ENCODE data around the gene GLRB. TPM values are rescaled to one million over a fixed set of nuclear protein-coding genes. Genes with fewer than 3 reads are reported as not detected.

Gene GLRB
- total RNA-seq, 1 experiment from 2014 or later, result 9.1 TPM

DNA sequence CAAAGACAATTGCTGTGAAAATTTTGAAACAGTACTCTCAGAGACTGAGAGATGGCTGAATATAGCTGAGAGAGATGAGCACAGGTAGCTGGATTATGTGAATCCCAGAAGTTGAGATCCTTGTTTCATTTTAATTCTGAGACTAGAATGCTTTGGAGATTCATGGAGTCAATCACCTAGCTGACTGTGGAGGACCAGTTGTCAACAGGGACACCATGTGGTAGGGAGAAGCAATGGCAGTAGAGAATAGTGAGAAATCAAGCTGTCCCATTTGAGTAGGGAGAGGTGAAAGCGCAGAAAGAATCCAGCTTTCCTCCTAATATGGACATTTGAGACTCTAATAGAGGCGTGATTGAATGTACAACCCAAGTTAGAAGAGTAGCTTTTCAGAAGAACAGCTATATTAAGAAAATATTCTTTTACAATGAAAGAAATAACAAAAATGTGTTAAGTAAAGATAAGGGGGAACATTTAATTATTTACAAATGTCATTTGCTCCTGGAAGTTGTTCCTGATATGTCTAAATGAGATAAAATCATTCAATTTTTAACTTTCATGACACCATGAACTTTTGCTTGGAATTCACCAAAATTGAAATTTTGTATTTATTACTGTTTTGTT lies 30.3 kb upstream of the GLRB start:
- Mint-ChIP-seq H3K9me3 (ENCODE audit: low read depth, unreplicated experiment) (no peaks in the 10 kb centered on the region), H3K27ac (ENCODE audit: unreplicated experiment) (no peak overlapping the region)

DNA sequence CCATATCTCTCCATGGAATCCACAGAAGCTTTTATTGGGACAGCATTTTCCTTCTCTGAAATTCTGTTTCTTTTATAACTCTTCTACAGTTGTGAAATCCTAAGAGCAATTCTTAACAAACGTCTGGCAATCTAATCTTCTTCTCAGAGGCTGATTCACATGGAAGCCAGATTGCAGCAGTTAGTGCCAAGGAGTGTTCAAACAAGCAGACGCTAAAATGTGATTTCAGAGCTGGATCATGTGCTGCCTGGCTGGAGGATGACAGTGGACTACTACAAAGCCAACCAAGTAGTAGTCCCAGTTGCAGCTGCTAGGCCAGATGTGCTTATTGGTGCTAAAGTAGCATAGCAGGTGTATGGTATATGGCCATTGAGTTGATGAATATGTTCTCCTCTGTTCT lies 27.7 kb upstream of the GLRB start:
- CTCF ChIA-PET, result interaction anchor here (1.4 kb wide), 1 partner anchor 574 kb away, joined by 3 read pairs; no protein-coding TSS in a partner anchor
- no peak overlapping the region for H3K4me3 Mint-ChIP-seq (ENCODE audit: low read depth, unreplicated experiment)
- no peak for DNase-seq
- no peak for TF ChIP-seq CTCF (IDR thresholded peaks at IDR 0.05; ENCODE audit: unreplicated experiment)
- no peaks in the 10 kb centered on the region for H3K9me3 Mint-ChIP-seq (ENCODE audit: low read depth, unreplicated experiment)
- peaks cover 14% of the 10 kb centered on the region for H3K4me1 Mint-ChIP-seq (ENCODE audit: low read depth, unreplicated experiment)
- BruUV-seq (replicated peaks), result no TSS peak
- no peaks in the 10 kb centered on the region for H3K27me3 Mint-ChIP-seq (ENCODE audit: unreplicated experiment)
- no peak overlapping the region for H3K27ac Mint-ChIP-seq (ENCODE audit: unreplicated experiment)
- intact Hi-C loops (cut with micrococcal nuclease; ENCODE audit: unreplicated experiment), result loop anchor here (5.0 to 10.0 kb wide), 3 partner anchors 79 to 929 kb away; no protein-coding TSS in a partner anchor
- no peaks in the 10 kb centered on the region for H3K36me3 Mint-ChIP-seq (ENCODE audit: insufficient read depth, unreplicated experiment)

More for the DNA sequence above, 30.3 kb upstream of the GLRB start:
- H3K4me1 Mint-ChIP-seq (ENCODE audit: low read depth, unreplicated experiment), result peaks cover 23% of the 10 kb centered on the region
- H3K4me3 Mint-ChIP-seq (ENCODE audit: low read depth, unreplicated experiment), result no peak overlapping the region
- H3K36me3 Mint-ChIP-seq (ENCODE audit: insufficient read depth, unreplicated experiment), result no peaks in the 10 kb centered on the region
- intact Hi-C loops (cut with micrococcal nuclease; ENCODE audit: unreplicated experiment), result loop anchor here (1.0 to 10.0 kb wide), 6 partner anchors 62 to 932 kb away; no protein-coding TSS in a partner anchor
- peak; percentile 25 for TF ChIP-seq CTCF (IDR thresholded peaks at IDR 0.05; ENCODE audit: unreplicated experiment)
- peak; percentile 43 for DNase-seq
- no TSS peak for BruUV-seq (replicated peaks)
- H3K27me3 Mint-ChIP-seq (ENCODE audit: unreplicated experiment), result no peaks in the 10 kb centered on the region
- CTCF ChIA-PET, result interaction anchor here (0.6 to 1.4 kb wide), 13 partner anchors 11 to 570 kb away, joined by 3 to 16 read pairs (median 4); partner anchors contain the start of gene PDGFC

- no peak for TF ChIP-seq CTCF (IDR thresholded peaks at IDR 0.05; ENCODE audit: unreplicated experiment)
- Mint-ChIP-seq H3K9me3 (ENCODE audit: low read depth, unreplicated experiment) (no peaks in the 10 kb centered on the region), H3K4me3 (ENCODE audit: low read depth, unreplicated experiment) (no peak overlapping the region), H3K27ac (ENCODE audit: unreplicated experiment) (no peak overlapping the region), H3K36me3 (ENCODE audit: insufficient read depth, unreplicated experiment) (no peaks in the 10 kb centered on the region), H3K27me3 (ENCODE audit: unreplicated experiment) (no peaks in the 10 kb centered on the region), H3K4me1 (ENCODE audit: low read depth, unreplicated experiment) (peaks cover 9% of the 10 kb centered on the region)
- intact Hi-C loops (cut with micrococcal nuclease; ENCODE audit: unreplicated experiment), result no loop called here
- no TSS peak for BruUV-seq (replicated peaks)
- DNase-seq, result no peak
- CTCF ChIA-PET, result no interaction called here
These were observed 25.4 kb upstream of the GLRB start for GRCh38 chr4:157050561-157050960.

DNA sequence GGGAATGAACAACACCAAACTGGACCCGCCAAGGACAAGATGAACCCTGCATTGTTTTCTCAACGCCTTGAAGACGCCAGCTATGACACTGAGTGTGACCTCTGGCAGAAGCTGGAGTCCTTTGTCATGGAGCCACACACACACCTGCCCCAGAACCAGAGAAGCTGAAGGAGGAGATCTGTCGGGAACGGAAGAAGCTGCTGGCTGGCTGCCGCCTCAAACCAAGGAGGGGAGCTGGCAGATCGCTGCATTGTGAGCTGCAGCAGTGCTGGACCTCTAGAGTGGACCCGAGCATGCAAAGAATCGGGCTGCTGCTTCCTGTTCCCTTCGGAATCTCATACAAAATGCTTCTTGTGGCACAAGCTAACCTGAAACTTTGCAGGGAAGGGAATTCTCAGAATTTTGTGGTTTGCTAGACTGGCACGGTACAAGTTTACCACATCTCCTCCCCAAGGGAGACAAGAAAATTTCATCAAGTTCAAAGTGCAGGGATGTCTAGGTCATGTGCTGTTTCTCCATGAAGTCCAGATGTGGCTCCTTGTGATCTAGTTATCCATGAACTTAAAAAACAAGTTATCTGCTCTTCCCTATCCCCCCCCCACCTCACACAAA lies 23.4 kb upstream of the GLRB start:
- Mint-ChIP-seq H3K27ac (ENCODE audit: unreplicated experiment) (no peak overlapping the region), H3K4me3 (ENCODE audit: low read depth, unreplicated experiment) (no peak overlapping the region), H3K36me3 (ENCODE audit: insufficient read depth, unreplicated experiment) (no peaks in the 10 kb centered on the region), H3K27me3 (ENCODE audit: unreplicated experiment) (no peaks in the 10 kb centered on the region), H3K4me1 (ENCODE audit: low read depth, unreplicated experiment) (no peaks in the 10 kb centered on the region), H3K9me3 (ENCODE audit: low read depth, unreplicated experiment) (no peaks in the 10 kb centered on the region)
- DNase-seq, result no peak
- TF ChIP-seq CTCF (IDR thresholded peaks at IDR 0.05; ENCODE audit: unreplicated experiment), result no peak
- intact Hi-C loops (cut with micrococcal nuclease; ENCODE audit: unreplicated experiment), result no loop called here
- CTCF ChIA-PET, result no interaction called here
- no TSS peak for BruUV-seq (replicated peaks)

All from Calu3 (cell line).